ENCODE measurements around the gene PFKM.
A peak's percentile ranks its signal among the peaks of the same experiment; 100 is the strongest.
"Not testable (repeated sequence)": the region's sequence is repeated elsewhere in the genome, so short reads cannot be mapped to it uniquely, and the experiment has no call there.

The PFKM gene

GRCh38 chr12:48115957-48116356 is 3.2 kb upstream of the PFKM start:
- no peak for DNase-seq

GRCh38 chr12:48118284-48118871 is 786 bp upstream of the PFKM start:
- no peak for DNase-seq

- no peak for DNase-seq
These were observed 651 bp downstream of the PFKM start for GRCh38 chr12:48119834-48120195.

GRCh38 chr12:48121522-48121921 is 2.4 kb downstream of the PFKM start:
- no peak for DNase-seq

GRCh38 chr12:48122065-48122834 is 3.1 kb downstream of the PFKM start:
- no peak for DNase-seq

- no peak for DNase-seq
These were observed 4.0 kb downstream of the PFKM start for GRCh38 chr12:48123169-48123568.

GRCh38 chr12:48125542-48125941 is 6.4 kb downstream of the PFKM start:
- DNase-seq = not testable (repeated sequence)

- no peak for DNase-seq
These were observed 6.8 kb downstream of the PFKM start for GRCh38 chr12:48125985-48126384.

- no peak for DNase-seq
These were observed 7.9 kb downstream of the PFKM start for GRCh38 chr12:48126953-48127630.

- DNase-seq = no peak
These were observed 9.6 kb downstream of the PFKM start for GRCh38 chr12:48128800-48129199.

- no peak for DNase-seq
These were observed 10.2 kb downstream of the PFKM start for GRCh38 chr12:48129376-48129775.

- no peak for DNase-seq
These were observed 12.4 kb downstream of the PFKM start for GRCh38 chr12:48131517-48131916.

GRCh38 chr12:48132826-48133225 is 13.7 kb downstream of the PFKM start:
- DNase-seq = no peak

GRCh38 chr12:48135027-48135426 is 15.9 kb downstream of the PFKM start:
- no peak for DNase-seq

- DNase-seq = no peak
These were observed 23.9 kb downstream of the PFKM start for GRCh38 chr12:48142818-48143674.

GRCh38 chr12:48143898-48144297 is 24.7 kb downstream of the PFKM start:
- DNase-seq = no peak

GRCh38 chr12:48145981-48146380 is 26.8 kb downstream of the PFKM start:
- DNase-seq = no peak

- no peak for DNase-seq
These were observed 32.1 kb downstream of the PFKM start for GRCh38 chr12:48151103-48151771.

- not testable (repeated sequence) for DNase-seq
These were observed 36.6 kb downstream of the PFKM start for GRCh38 chr12:48155786-48156185.

GRCh38 chr12:48156652-48157017 is 37.5 kb downstream of the PFKM start:
- DNase-seq = no peak

- DNase-seq = peak; percentile 99
These were observed 38.1 kb downstream of the PFKM start, which contains the start of gene ASB8 for GRCh38 chr12:48157018-48157888. Gene ASB8 (minus strand): TSS chr12:48157515. CDS start chr12:48153496, 4,019 bp downstream.
